GM19025 (cell line): Measurements from ENCODE around the gene NPR2.

Experiments used
- ATAC-seq: cut with Tn5 transposase; IDR thresholded peaks from one replicate; pipeline ENCODE4 v1.9.1; 2021; ENCODE audit warnings: mild to moderate bottlenecking, low read depth, moderate library complexity; ENCODE audit not compliant: unreplicated experiment

NPR2 gene

GRCh38 chr9:35763181-35763580 is 28.2 kb upstream of the NPR2 start:
- no peak for ATAC-seq

- ATAC-seq: no peak
Observed at GRCh38 chr9:35763803-35764202, 27.6 kb upstream of the NPR2 start.

- no peak for ATAC-seq
Observed at GRCh38 chr9:35766997-35767396, 24.4 kb upstream of the NPR2 start.

- ATAC-seq: no peak
Observed at GRCh38 chr9:35767458-35767857, 23.9 kb upstream of the NPR2 start.

GRCh38 chr9:35769763-35770162 is 21.6 kb upstream of the NPR2 start:
- ATAC-seq: no peak

GRCh38 chr9:35771075-35771433 is 20.3 kb upstream of the NPR2 start:
- ATAC-seq: no peak

GRCh38 chr9:35771534-35771933 is 19.9 kb upstream of the NPR2 start:
- ATAC-seq: no peak

GRCh38 chr9:35771943-35772342 is 19.4 kb upstream of the NPR2 start:
- ATAC-seq: no peak

GRCh38 chr9:35774907-35775635 is 16.3 kb upstream of the NPR2 start:
- ATAC-seq: no peak

GRCh38 chr9:35776018-35776417 is 15.4 kb upstream of the NPR2 start:
- no peak for ATAC-seq

GRCh38 chr9:35778496-35778895 is 12.9 kb upstream of the NPR2 start:
- no peak for ATAC-seq

GRCh38 chr9:35781066-35781465 is 10.3 kb upstream of the NPR2 start:
- ATAC-seq: no peak

- no peak for ATAC-seq
Observed at GRCh38 chr9:35783418-35783817, 8.0 kb upstream of the NPR2 start.

- ATAC-seq: no peak
Observed at GRCh38 chr9:35789541-35789940, 1.9 kb upstream of the NPR2 start.

GRCh38 chr9:35790025-35790384 is 1.4 kb upstream of the NPR2 start:
- ATAC-seq: no peak

GRCh38 chr9:35790385-35791296 is 750 bp upstream of the NPR2 start:
- ATAC-seq: no peak

GRCh38 chr9:35792024-35792813 is 828 bp downstream of the NPR2 start:
- no peak for ATAC-seq

- no peak for ATAC-seq
Observed at GRCh38 chr9:35792826-35793225, 1.4 kb downstream of the NPR2 start.

GRCh38 chr9:35793461-35793860 is 2.1 kb downstream of the NPR2 start:
- ATAC-seq: no peak

- ATAC-seq: no peak
Observed at GRCh38 chr9:35795695-35796094, 4.3 kb downstream of the NPR2 start.
